ENCODE measurements around the gene LRRFIP1. TPM values are rescaled to one million over a fixed set of nuclear protein-coding genes. Genes with fewer than 3 reads are reported as not detected.

Gene LRRFIP1
- 100 to 1,000 TPM in 9 of 10 donors, 10 to 100 TPM in 1; 91.5 to 132 (median 112) TPM for total RNA-seq
- polyA plus RNA-seq: 100 to 1,000 TPM; 103 to 111 TPM
- long read RNA-seq, donor 1, transcript LRRFIP1-202 (8 exons, 3,709 nt): minor isoform, 10 of 133 reads
- long read RNA-seq, donor 1, transcript LRRFIP1-203 (24 exons, 2,775 nt): major isoform, 32 of 133 reads
- long read RNA-seq, donor 1, partial matches to known transcripts: 23 of 133 reads
- long read RNA-seq, donor 1, other reads (novel, unspliced or antisense): 68 of 133 reads
- long read RNA-seq, donor 2, transcript LRRFIP1-202 (8 exons, 3,709 nt): minor isoform, 8 of 161 reads
- long read RNA-seq, donor 2, transcript LRRFIP1-203 (24 exons, 2,775 nt): major isoform, 31 of 161 reads
- long read RNA-seq, donor 2, partial matches to known transcripts: 38 of 161 reads
- long read RNA-seq, donor 2, other reads (novel, unspliced or antisense): 84 of 161 reads
- long read RNA-seq, donor 3, full-length matches to known transcripts: 20 of 140 reads
- long read RNA-seq, donor 3, partial matches to known transcripts: 45 of 140 reads
- long read RNA-seq, donor 3, other reads (novel, unspliced or antisense): 75 of 140 reads

DNA sequence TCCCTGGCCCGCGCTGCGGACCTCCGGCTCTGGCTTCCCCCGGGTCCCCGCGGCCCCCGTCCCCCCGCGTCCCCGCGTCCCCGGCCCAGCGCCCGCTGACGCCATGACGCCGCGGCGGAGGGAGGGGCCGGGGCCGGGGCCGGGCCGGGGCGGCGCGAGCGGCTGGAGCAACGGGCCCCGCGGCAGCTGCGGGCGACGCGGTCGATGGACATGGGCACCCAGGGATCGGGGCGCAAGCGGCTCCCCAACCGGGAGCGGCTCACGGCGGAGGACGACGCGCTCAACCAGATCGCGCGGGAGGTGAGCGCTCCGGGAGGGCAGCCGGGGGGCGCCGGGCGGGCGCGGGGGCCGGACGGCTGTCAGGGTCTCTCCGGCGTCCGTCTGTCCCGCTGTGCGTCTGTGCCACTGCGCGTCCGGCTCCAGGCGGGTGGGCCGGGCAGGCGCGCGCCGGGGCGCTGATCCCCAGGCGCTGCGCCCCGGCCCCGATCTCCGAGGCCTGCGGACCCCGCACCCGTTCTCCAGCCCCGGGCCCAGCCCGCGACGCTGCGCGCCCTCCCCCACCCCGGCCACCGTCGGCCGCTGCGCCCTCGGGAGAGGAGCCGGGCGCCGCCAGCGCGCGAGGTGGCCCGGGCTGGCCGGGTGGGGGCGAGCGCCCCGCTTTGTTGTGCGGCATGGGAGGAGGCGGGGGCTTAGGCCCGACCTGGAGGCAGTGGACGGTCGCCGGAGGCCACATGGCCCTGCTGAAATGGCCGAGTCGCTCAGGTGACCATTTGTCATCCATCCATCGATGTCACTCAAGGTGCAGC lies at the start of gene LRRFIP1:
Gene LRRFIP1 (plus strand): TSS at position 147 of the 806 bp plus-strand sequence. CDS start 58 bp downstream, at position 205.
- DNase-seq (peak in 1 of 2 donors; percentile 59), ATAC-seq (peak; percentile 52 to 84 (median 62))
- no peaks in the 10 kb centered on the region for H3K9me3 ChIP-seq
- peaks cover 0 to 14% (median 3%) of the 10 kb centered on the region in 7 donors for H3K27me3 ChIP-seq
- intact Hi-C loops (cut with DNase I): loop anchor here in 6 of 10 donors (5.0 kb wide), 3 partner anchors 35 to 45 kb away; no protein-coding TSS in a partner anchor
- H3K27ac ChIP-seq: peak within 1 kb of the TSS; percentile 81 to 95 (median 93)
- 1% methylated on average over 69 to 114 of the region's 114 CpGs for WGBS, 2 donors
- H3K36me3 ChIP-seq: peaks cover 0 to 11% (median 0%) of the 10 kb centered on the region in 9 donors
- peak within 1 kb of the TSS; percentile 41 to 90 (median 66) for H3K4me3 ChIP-seq
- peak in 3 of 9 donors; percentile 22 to 31 (median 27) for TF ChIP-seq CTCF (IDR thresholded peaks at IDR 0.05)
- H3K4me1 ChIP-seq: peaks cover 9 to 71% (median 57%) of the 10 kb centered on the region in 9 donors

DNA sequence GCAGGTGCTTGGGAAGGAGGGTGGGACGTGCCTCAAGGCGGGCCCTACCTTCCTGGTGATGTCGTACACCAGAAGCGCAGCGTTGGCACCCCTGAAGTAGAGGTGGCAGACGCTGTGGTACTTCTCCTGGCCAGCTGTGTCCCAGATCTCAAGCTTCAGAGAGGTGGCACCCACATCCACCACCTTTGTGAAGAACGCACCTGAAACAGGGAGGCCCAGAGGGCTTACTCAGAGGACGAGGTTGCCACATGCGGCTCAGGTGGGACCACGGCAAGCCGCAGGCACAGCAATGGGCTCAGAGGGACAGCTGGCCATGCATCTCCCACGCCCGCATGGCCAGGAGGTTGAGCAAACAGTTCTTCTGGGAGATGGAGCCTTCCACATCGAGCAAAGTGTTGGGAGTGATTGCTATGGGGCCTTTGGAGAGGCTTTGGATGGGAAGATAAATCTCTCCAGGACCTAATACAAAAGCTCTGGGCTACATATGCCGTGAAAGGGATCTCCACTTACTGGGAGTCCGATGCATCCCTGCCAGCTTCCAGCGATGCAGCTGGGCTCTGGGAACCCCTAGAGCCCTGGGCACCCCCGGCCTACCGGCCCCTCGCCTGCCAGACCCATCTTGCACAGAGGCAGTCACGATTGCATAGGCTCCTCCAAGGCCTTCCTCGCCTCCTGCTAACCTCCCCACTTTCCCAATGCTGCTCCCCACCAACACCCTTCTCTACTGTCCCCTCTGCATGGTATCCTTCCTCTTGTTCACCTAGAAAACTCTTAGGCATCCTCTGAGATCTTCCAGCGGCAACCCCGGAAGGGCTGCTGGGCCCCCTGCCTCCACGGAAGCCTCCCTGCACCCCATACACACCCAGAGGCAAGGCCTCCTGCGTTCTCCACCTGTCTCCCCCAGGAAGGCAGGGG lies 49.2 kb upstream of the LRRFIP1 start:
- no peak overlapping the region for H3K27ac ChIP-seq
- H3K4me1 ChIP-seq: peaks cover 0 to 54% (median 21%) of the 10 kb centered on the region in 9 donors
- no peak for TF ChIP-seq CTCF (IDR thresholded peaks at IDR 0.05)
- DNase-seq: no peak
- H3K27me3 ChIP-seq: no peaks in the 10 kb centered on the region
- 95 to 96% methylated on average over 26 of the region's 26 CpGs for WGBS, 2 donors
- H3K9me3 ChIP-seq: no peaks in the 10 kb centered on the region
- intact Hi-C loops (cut with DNase I): loop anchor here in 9 of 10 donors (10.0 kb wide), 5 partner anchors 153 to 483 kb away; partner anchors contain the start of gene COL6A3 (in 1 of the 9)
- no peak for ATAC-seq
- H3K4me3 ChIP-seq: no peak overlapping the region
- H3K36me3 ChIP-seq: no peaks in the 10 kb centered on the region

GRCh38 chr2:237581326-237581725 lies 46.1 kb upstream of the LRRFIP1 start:
- DNase-seq: no peak

More at GRCh38 chr2:237581326-237581725, 46.1 kb upstream of the LRRFIP1 start:
- TF ChIP-seq CTCF (IDR thresholded peaks at IDR 0.05): no peak
- H3K4me1 ChIP-seq: peaks cover 0 to 30% (median 21%) of the 10 kb centered on the region in 9 donors
- H3K9me3 ChIP-seq: no peaks in the 10 kb centered on the region
- no peaks in the 10 kb centered on the region for H3K36me3 ChIP-seq
- 52 to 75% methylated on average over 6 of the region's 6 CpGs for WGBS, 2 donors
- peak overlapping the region in 2 of 10 donors; percentile 1 to 44 for H3K4me3 ChIP-seq
- intact Hi-C loops (cut with DNase I): loop anchor here in 8 of 10 donors (1.0 to 10.0 kb wide), 7 partner anchors 81 to 171 kb away; no protein-coding TSS in a partner anchor
- peak overlapping the region in 9 of 10 donors; percentile 75 to 92 (median 83) for H3K27ac ChIP-seq
- ATAC-seq: no peak
- no peaks in the 10 kb centered on the region for H3K27me3 ChIP-seq
